Measurements from ENCODE around the gene PKDCC.
"Not testable (repeated sequence)": the region's sequence is repeated elsewhere in the genome, so short reads cannot be mapped to it uniquely, and the experiment has no call there.

Gene PKDCC

GRCh38 chr2:42030829-42031228, 17.0 kb upstream of the PKDCC start:
- DNase-seq, result no peak

GRCh38 chr2:42031281-42032223, 16.3 kb upstream of the PKDCC start:
- DNase-seq, result no peak

GRCh38 chr2:42032224-42032620, 15.6 kb upstream of the PKDCC start:
- DNase-seq, result no peak

GRCh38 chr2:42032745-42033144, 15.1 kb upstream of the PKDCC start:
- no peak for DNase-seq

- not testable (repeated sequence) for DNase-seq
These were observed 13.7 kb upstream of the PKDCC start for GRCh38 chr2:42034096-42034495.

GRCh38 chr2:42035241-42035640, 12.6 kb upstream of the PKDCC start:
- DNase-seq, result no peak

GRCh38 chr2:42036413-42036812, 11.4 kb upstream of the PKDCC start:
- no peak for DNase-seq

GRCh38 chr2:42036940-42037339, 10.9 kb upstream of the PKDCC start:
- no peak for DNase-seq

GRCh38 chr2:42040643-42041278, 7.1 kb upstream of the PKDCC start:
- DNase-seq, result no peak

GRCh38 chr2:42041377-42042127, 6.3 kb upstream of the PKDCC start:
- no peak for DNase-seq

- no peak for DNase-seq
These were observed 5.0 kb upstream of the PKDCC start for GRCh38 chr2:42042631-42043355.

- DNase-seq, result no peak
These were observed 3.9 kb upstream of the PKDCC start for GRCh38 chr2:42043789-42044394.

GRCh38 chr2:42044939-42045338, 2.9 kb upstream of the PKDCC start:
- no peak for DNase-seq

- no peak for DNase-seq
These were observed 2.5 kb upstream of the PKDCC start for GRCh38 chr2:42045352-42045751.

- DNase-seq, result no peak
These were observed 1.7 kb upstream of the PKDCC start for GRCh38 chr2:42045848-42046748.

- DNase-seq, result no peak
These were observed 868 bp upstream of the PKDCC start for GRCh38 chr2:42046819-42047487.

- no peak for DNase-seq
These were observed 739 bp downstream of the PKDCC start for GRCh38 chr2:42048299-42049220.

GRCh38 chr2:42049221-42050009, 1.6 kb downstream of the PKDCC start:
- DNase-seq, result no peak

All from stimulated activated CD4-positive, alpha-beta T cell treated with anti-CD3 and anti-CD28 coated beads, Interleukin-2, amount 100 ng/mL, for 48 hours (primary cell).